Loucy (cell line): Measurements from ENCODE around the gene SEPSECS.

Source experiments
- H2AFZ ChIP-seq: fragments of 200-600 bp; sonication (generic); 2 replicates; pipeline ENCODE4 v1.6.0; 2016; ENCODE audit warnings: antibody characterized with exemption, mild to moderate bottlenecking, low read length, moderate library complexity
- H3F3A ChIP-seq: fragments of 200-600 bp; 2 replicates; pipeline ENCODE4 v1.6.0; 2016; ENCODE audit warnings: antibody characterized with exemption, low read depth, mild to moderate bottlenecking
- H3K27me3 ChIP-seq: fragments of 200-600 bp; sonication (generic); 2 replicates; pipeline ENCODE4 v1.6.1; 2014; ENCODE audit warnings: low read length, mild to moderate bottlenecking; ENCODE audit not compliant: insufficient read depth, poor library complexity, severe bottlenecking
- H3K36me3 ChIP-seq: fragments of 200-600 bp; sonication (generic); 2 replicates; pipeline ENCODE4 v1.6.1; 2016; ENCODE audit warnings: low read length; ENCODE audit not compliant: insufficient read depth
- H3K4me1 ChIP-seq: fragments of 200-600 bp; sonication (generic); 2 replicates; pipeline ENCODE4 v1.5.1; 2014; ENCODE audit warnings: low read length, mild to moderate bottlenecking; ENCODE audit not compliant: insufficient read depth, poor library complexity, severe bottlenecking
- H3K4me2 ChIP-seq: fragments of 200-600 bp; sonication (generic); 2 replicates; pipeline ENCODE4 v1.6.0; 2014; ENCODE audit warnings: antibody characterized with exemption, low read length, low read depth, mild to moderate bottlenecking; ENCODE audit not compliant: poor library complexity, severe bottlenecking
- H3K4me3 ChIP-seq: fragments of 200-600 bp; sonication (generic); 2 replicates; pipeline ENCODE4 v1.5.1; 2014; ENCODE audit warnings: low read length, mild to moderate bottlenecking, mixed read lengths; ENCODE audit not compliant: poor library complexity, severe bottlenecking
- H3K79me2 ChIP-seq: fragments of 200-600 bp; sonication (generic); 2 replicates; pipeline ENCODE4 v1.6.1; 2014; ENCODE audit warnings: low read length; ENCODE audit not compliant: insufficient read depth
- H3K9ac ChIP-seq: fragments of 200-600 bp; sonication (generic); 2 replicates; pipeline ENCODE4 v1.6.0; 2014; ENCODE audit warnings: mild to moderate bottlenecking, low read depth, low read length, moderate library complexity; ENCODE audit not compliant: poor library complexity, severe bottlenecking
- H3K9me2 ChIP-seq: fragments of 200-600 bp; sonication (generic); replicated peaks from 2 replicates; pipeline ENCODE4 v1.6.1; 2016; ENCODE audit warnings: low read depth, low read length, mixed read lengths
- H3K9me3 ChIP-seq: fragments of 200-600 bp; sonication (generic); 2 replicates; pipeline ENCODE4 v1.6.1; 2014; ENCODE audit warnings: mild to moderate bottlenecking, antibody characterized with exemption, low read length, low read depth; ENCODE audit not compliant: insufficient read depth
- H4K20me1 ChIP-seq: fragments of 200-600 bp; sonication (generic); 2 replicates; pipeline ENCODE4 v1.6.0; 2014; ENCODE audit warnings: antibody characterized with exemption, low read length, mild to moderate bottlenecking; ENCODE audit not compliant: insufficient read depth, poor library complexity, severe bottlenecking
- CTCF ChIP-seq: fragments of 200-600 bp; sonication (generic); conservative IDR thresholded peaks from 2 replicates; pipeline ENCODE4 v1.5.1; 2014; ENCODE audit warnings: mild to moderate bottlenecking, antibody characterized with exemption, low read length
- EZH2phosphoT487 ChIP-seq: fragments of 200-600 bp; IDR thresholded peaks from 2 replicates; pipeline ENCODE4 v1.6.1; 2018; ENCODE audit warnings: antibody characterized with exemption, mild to moderate bottlenecking, moderate library complexity, borderline replicate concordance

The SEPSECS gene

GRCh38 chr4:25142468-25142867, 17.8 kb downstream of the SEPSECS start:
- Histone ChIP-seq H4K20me1 (no peaks in the 10 kb centered on the region), H3K4me2 (no peak overlapping the region), H3F3A (no peaks in the 10 kb centered on the region), H2AFZ (no peak overlapping the region), H3K36me3 (peaks cover 13% of the 10 kb centered on the region; the same call in 1 of the 2 replicates), H3K9me3 (no peaks in the 10 kb centered on the region), H3K9me2 (no peaks in the 10 kb centered on the region), H3K4me3 (no peak overlapping the region), H3K4me1 (no peaks in the 10 kb centered on the region), H3K9ac (no peak overlapping the region), H3K79me2 (no peaks in the 10 kb centered on the region), H3K27me3 (no peaks in the 10 kb centered on the region)
- TF ChIP-seq EZH2phosphoT487 = no peak
- TF ChIP-seq CTCF = no peak

GRCh38 chr4:25141592-25141991, 18.7 kb downstream of the SEPSECS start:
- Histone ChIP-seq H3K36me3 (peaks cover 13% of the 10 kb centered on the region; the same call in 1 of the 2 replicates), H3K9me3 (no peaks in the 10 kb centered on the region), H3K4me2 (no peak overlapping the region), H3F3A (no peaks in the 10 kb centered on the region), H3K4me1 (no peaks in the 10 kb centered on the region), H4K20me1 (no peaks in the 10 kb centered on the region), H3K79me2 (no peaks in the 10 kb centered on the region), H3K27me3 (no peaks in the 10 kb centered on the region), H3K4me3 (no peak overlapping the region), H3K9me2 (no peaks in the 10 kb centered on the region), H2AFZ (no peak overlapping the region), H3K9ac (no peak overlapping the region)
- no peak for TF ChIP-seq EZH2phosphoT487

GRCh38 chr4:25133132-25133531, 27.1 kb downstream of the SEPSECS start:
- H2AFZ ChIP-seq = no peak overlapping the region
- H3K4me2 ChIP-seq = no peak overlapping the region
- H3K9me3 ChIP-seq = no peaks in the 10 kb centered on the region
- no peak for TF ChIP-seq CTCF
- TF ChIP-seq EZH2phosphoT487 = no peak
- no peaks in the 10 kb centered on the region for H4K20me1 ChIP-seq
- no peak overlapping the region for H3K4me3 ChIP-seq
- no peaks in the 10 kb centered on the region for H3F3A ChIP-seq
- H3K9me2 ChIP-seq = no peaks in the 10 kb centered on the region
- no peaks in the 10 kb centered on the region for H3K27me3 ChIP-seq
- no peaks in the 10 kb centered on the region for H3K79me2 ChIP-seq
- peaks cover 3% of the 10 kb centered on the region for H3K4me1 ChIP-seq
- H3K36me3 ChIP-seq = 0 out of 2 replicates have a peak, but pooled peaks cover 12% of the 10 kb centered on the region
- no peak overlapping the region for H3K9ac ChIP-seq

GRCh38 chr4:25131926-25132325, 28.3 kb downstream of the SEPSECS start:
- H3K79me2 ChIP-seq = no peaks in the 10 kb centered on the region
- no peak overlapping the region for H2AFZ ChIP-seq
- no peak overlapping the region for H3K9ac ChIP-seq
- H3K27me3 ChIP-seq = no peaks in the 10 kb centered on the region
- peaks cover 3% of the 10 kb centered on the region for H3K4me1 ChIP-seq
- H3K4me3 ChIP-seq = no peak overlapping the region
- H3K9me3 ChIP-seq = no peaks in the 10 kb centered on the region
- H3F3A ChIP-seq = no peaks in the 10 kb centered on the region
- H3K4me2 ChIP-seq = no peak overlapping the region
- peaks cover 17% of the 10 kb centered on the region; the same call in 1 of the 2 replicates for H3K36me3 ChIP-seq
- H4K20me1 ChIP-seq = no peaks in the 10 kb centered on the region
- TF ChIP-seq CTCF (no peak), EZH2phosphoT487 (no peak)
- no peaks in the 10 kb centered on the region for H3K9me2 ChIP-seq
